Neural progenitor cell (in vitro differentiated cells): ENCODE measurements around the gene RPTOR. TPM values are rescaled to one million over a fixed set of nuclear protein-coding genes. Genes with fewer than 3 reads are reported as not detected.

Experiments
- DNase-seq: peaks from one replicate; pipeline ENCODE4 v3.0.0-alpha.2; 2016; ENCODE audit warnings: low spot score
- H2AFZ ChIP-seq: fragments of 200-600 bp; sonication (generic); replicated peaks from 2 replicates; pipeline ENCODE4 v1.6.1; 2016; ENCODE audit warnings: antibody characterized with exemption
- H3F3A ChIP-seq: fragments of 200-600 bp; sonication (generic); 2 replicates; pipeline ENCODE4 v1.6.1; 2016; ENCODE audit warnings: antibody characterized with exemption, low read depth
- H3K27ac ChIP-seq: fragments of 200-600 bp; sonication (generic); 2 replicates; pipeline ENCODE4 v1.5.1; 2016; ENCODE audit warnings: mild to moderate bottlenecking
- H3K27me3 ChIP-seq: fragments of 200-600 bp; sonication (generic); 2 replicates; pipeline ENCODE4 v1.6.1; 2016; ENCODE audit warnings: mild to moderate bottlenecking, moderate library complexity
- H3K36me3 ChIP-seq: fragments of 200-600 bp; sonication (generic); 2 replicates; pipeline ENCODE4 v1.5.1; 2016
- H3K4me1 ChIP-seq: fragments of 200-600 bp; sonication (generic); 2 replicates; pipeline ENCODE4 v1.6.1; 2016; ENCODE audit warnings: mixed run types
- H3K4me2 ChIP-seq: fragments of 200-600 bp; sonication (generic); 2 replicates; pipeline ENCODE4 v1.6.1; 2016
- H3K4me3 ChIP-seq: fragments of 200-600 bp; sonication (generic); 2 replicates; pipeline ENCODE4 v1.5.1; 2016
- H3K79me2 ChIP-seq: fragments of 200-600 bp; sonication (generic); 2 replicates; pipeline ENCODE4 v1.6.1; 2016; ENCODE audit warnings: low read depth
- H3K9ac ChIP-seq: fragments of 200-600 bp; sonication (generic); 2 replicates; pipeline ENCODE4 v1.6.1; 2016
- H3K9me3 ChIP-seq: fragments of 200-600 bp; sonication (generic); 2 replicates; pipeline ENCODE4 v1.5.1; 2016; ENCODE audit warnings: low read depth
- H4K20me1 ChIP-seq: fragments of 200-600 bp; sonication (generic); 2 replicates; pipeline ENCODE4 v1.6.1; 2016; ENCODE audit warnings: low read depth
- H3K27ac Mint-ChIP-seq: 3 replicates; pipeline ENCODE4 v1.8.0; 2021; ENCODE audit warnings: mixed read lengths
- H3K27me3 Mint-ChIP-seq: 2 replicates; pipeline ENCODE4 v1.8.0; 2022; ENCODE audit warnings: low read depth, mild to moderate bottlenecking, inconsistent platforms, moderate library complexity, mixed read lengths; ENCODE audit not compliant: insufficient read depth
- H3K36me3 Mint-ChIP-seq: 3 replicates; pipeline ENCODE4 v1.8.0; 2021; ENCODE audit warnings: mixed read lengths
- H3K4me1 Mint-ChIP-seq: 3 replicates; pipeline ENCODE4 v1.8.0; 2021; ENCODE audit warnings: mixed read lengths
- H3K4me3 Mint-ChIP-seq: 3 replicates; pipeline ENCODE4 v1.8.0; 2021; ENCODE audit warnings: mild to moderate bottlenecking, moderate library complexity, mixed read lengths
- H3K9me3 Mint-ChIP-seq: 3 replicates; pipeline ENCODE4 v1.8.0; 2020; ENCODE audit warnings: mixed read lengths
- EZH2 ChIP-seq: fragments of 200-600 bp; sonication (generic); IDR thresholded peaks from 2 replicates; pipeline ENCODE4 v1.6.1; 2017; ENCODE audit warnings: antibody characterized with exemption, mild to moderate bottlenecking, moderate library complexity
- EZH2phosphoT487 ChIP-seq: fragments of 200-600 bp; sonication (generic); IDR thresholded peaks from 2 replicates; pipeline ENCODE4 v1.6.1; 2017; ENCODE audit warnings: antibody characterized with exemption
- total RNA-seq: library from RNA; depleted of rRNA; stranded (reverse); fragments of >200 nt; gene quantifications from 2 replicates; pipeline ENCODE4 v1.2.3, GENCODE V29; 2015; ENCODE audit warnings: low replicate concordance
- TF ChIP-seq, protein P1 (sequence below): fragments of 200-600 bp; sonication (generic); IDR thresholded peaks from 2 replicates; pipeline ENCODE4 v1.5.1; 2017; ENCODE audit warnings: antibody characterized with exemption, mild to moderate bottlenecking

Gene RPTOR
- total RNA-seq, 1 donor from 2014 or later = 7.4 TPM

DNA sequence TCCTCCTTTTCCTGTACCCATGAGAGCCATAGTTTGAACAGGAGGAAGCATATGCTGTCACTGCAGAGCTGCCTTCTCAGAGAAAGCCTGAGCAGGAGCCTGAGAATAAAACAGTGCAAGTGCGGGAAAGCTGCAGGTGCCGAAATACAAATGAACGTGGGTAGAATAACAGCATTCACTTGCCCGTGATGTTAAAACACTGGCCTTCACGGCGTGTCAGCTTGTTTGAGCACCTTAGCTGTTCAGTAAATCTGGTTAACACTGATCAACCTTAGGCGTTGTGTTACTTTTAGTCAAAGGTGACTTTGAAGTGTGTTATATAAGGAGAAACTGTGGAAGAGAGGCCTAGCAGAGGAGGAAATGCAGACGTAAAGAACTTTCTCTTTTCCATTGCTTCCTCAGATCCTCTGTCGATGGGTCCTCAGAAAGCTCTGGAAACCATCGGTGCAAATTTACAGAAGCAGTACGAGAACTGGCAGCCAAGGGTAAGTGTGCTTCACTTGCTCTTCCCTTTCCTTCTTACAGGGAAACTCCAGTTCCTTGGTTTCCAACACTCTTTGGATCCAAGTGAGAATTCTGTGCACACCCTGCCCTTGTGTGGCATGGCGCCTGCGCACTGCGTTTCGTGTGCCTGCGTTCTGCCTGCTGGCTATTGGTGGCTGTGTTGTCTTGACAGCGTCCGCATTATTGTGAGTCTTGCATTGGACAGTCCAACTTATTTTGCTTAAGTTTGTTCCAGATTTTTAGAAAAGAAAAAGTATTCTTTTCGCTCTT, 98.9 kb downstream of the RPTOR start:
- Histone ChIP-seq H4K20me1 (peaks cover 15% of the 10 kb centered on the region), H3K27me3 (no peaks in the 10 kb centered on the region), H3K4me1 (no peaks in the 10 kb centered on the region), H3K9ac (no peak overlapping the region), H2AFZ (no peak overlapping the region), H3K36me3 (no peaks in the 10 kb centered on the region), H3F3A (no peaks in the 10 kb centered on the region), H3K9me3 (no peaks in the 10 kb centered on the region), H3K79me2 (peaks cover 11% of the 10 kb centered on the region), H3K4me2 (no peak overlapping the region), H3K4me3 (no peak overlapping the region), H3K27ac (no peak overlapping the region)
- Mint-ChIP-seq H3K36me3 (peaks cover 2% of the 10 kb centered on the region), H3K4me1 (peaks cover 7% of the 10 kb centered on the region), H3K27me3 (peaks cover 3% of the 10 kb centered on the region), H3K4me3 (no peak overlapping the region), H3K9me3 (no peaks in the 10 kb centered on the region), H3K27ac (no peak overlapping the region)
- TF ChIP-seq EZH2 = no peak
- TF ChIP-seq, protein P1, sequence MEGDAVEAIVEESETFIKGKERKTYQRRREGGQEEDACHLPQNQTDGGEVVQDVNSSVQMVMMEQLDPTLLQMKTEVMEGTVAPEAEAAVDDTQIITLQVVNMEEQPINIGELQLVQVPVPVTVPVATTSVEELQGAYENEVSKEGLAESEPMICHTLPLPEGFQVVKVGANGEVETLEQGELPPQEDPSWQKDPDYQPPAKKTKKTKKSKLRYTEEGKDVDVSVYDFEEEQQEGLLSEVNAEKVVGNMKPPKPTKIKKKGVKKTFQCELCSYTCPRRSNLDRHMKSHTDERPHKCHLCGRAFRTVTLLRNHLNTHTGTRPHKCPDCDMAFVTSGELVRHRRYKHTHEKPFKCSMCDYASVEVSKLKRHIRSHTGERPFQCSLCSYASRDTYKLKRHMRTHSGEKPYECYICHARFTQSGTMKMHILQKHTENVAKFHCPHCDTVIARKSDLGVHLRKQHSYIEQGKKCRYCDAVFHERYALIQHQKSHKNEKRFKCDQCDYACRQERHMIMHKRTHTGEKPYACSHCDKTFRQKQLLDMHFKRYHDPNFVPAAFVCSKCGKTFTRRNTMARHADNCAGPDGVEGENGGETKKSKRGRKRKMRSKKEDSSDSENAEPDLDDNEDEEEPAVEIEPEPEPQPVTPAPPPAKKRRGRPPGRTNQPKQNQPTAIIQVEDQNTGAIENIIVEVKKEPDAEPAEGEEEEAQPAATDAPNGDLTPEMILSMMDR = no peak
- TF ChIP-seq EZH2phosphoT487 = no peak
- no peak for DNase-seq

DNA sequence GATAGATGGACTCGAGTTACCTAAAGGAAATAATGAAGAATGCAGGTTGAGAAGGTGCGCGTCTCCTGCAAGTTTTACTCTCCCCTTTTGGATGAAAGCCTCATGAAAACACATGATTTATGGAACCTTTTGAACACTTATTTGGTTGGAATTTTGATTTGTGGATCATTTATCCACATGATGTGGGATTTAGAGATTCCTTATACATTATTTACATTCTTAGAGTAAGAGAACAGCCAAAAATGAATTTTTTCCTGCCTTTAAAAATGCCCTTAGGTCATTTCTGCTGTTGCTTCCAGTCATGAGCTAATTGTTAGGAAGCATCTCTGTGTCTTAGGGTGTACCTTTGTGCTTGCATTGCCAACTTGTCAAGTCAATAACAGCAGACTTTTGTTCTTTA, 99.9 kb downstream of the RPTOR start:
- no peak overlapping the region for H3K4me3 Mint-ChIP-seq
- peaks cover 3% of the 10 kb centered on the region for H3K27me3 Mint-ChIP-seq
- TF ChIP-seq EZH2 (no peak), EZH2phosphoT487 (no peak)
- TF ChIP-seq, protein P1 = no peak
- no peak for DNase-seq
- H3K27ac ChIP-seq = no peak overlapping the region
- H3K4me1 ChIP-seq = no peaks in the 10 kb centered on the region
- no peak overlapping the region for H3K4me2 ChIP-seq
- H3F3A ChIP-seq = no peaks in the 10 kb centered on the region
- peaks cover 18% of the 10 kb centered on the region for H3K79me2 ChIP-seq
- peaks cover 14% of the 10 kb centered on the region for H4K20me1 ChIP-seq
- H3K27ac Mint-ChIP-seq = no peak overlapping the region
- no peaks in the 10 kb centered on the region for H3K27me3 ChIP-seq
- peaks cover 13% of the 10 kb centered on the region for H3K4me1 Mint-ChIP-seq
- no peak overlapping the region for H2AFZ ChIP-seq
- H3K4me3 ChIP-seq = no peak overlapping the region
- H3K9ac ChIP-seq = no peak overlapping the region
- H3K9me3 ChIP-seq = no peaks in the 10 kb centered on the region
- H3K9me3 Mint-ChIP-seq = no peaks in the 10 kb centered on the region
- no peaks in the 10 kb centered on the region for H3K36me3 ChIP-seq
- H3K36me3 Mint-ChIP-seq = peaks cover 4% of the 10 kb centered on the region

DNA sequence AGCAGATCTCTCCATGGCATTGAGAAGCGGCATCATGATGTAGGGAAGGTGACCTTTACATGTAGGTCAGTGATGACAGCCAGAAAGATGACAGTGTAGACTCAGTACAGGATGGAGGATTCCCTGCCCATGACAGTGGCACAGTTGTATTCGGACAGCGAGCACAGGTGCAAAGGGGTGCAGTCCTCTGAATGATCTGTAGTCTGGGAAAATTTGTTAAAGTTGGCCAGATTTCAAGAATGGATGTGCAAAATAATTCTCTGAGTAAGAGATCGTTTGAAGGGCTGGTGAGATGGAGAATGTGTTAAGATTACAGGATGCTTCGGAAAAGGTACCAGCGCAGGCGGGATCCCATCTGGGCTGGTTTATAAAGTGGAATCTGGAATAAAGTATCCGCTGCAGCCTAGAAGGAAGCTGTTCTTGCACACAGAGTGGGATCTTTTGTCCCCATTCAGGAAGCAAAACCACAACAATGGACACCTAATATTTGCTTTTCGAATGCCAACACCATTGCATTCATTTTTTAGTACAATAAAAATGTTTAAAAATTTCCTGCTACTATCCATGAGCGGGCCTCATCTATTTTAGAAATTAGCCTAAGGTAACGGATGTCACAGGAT, 101.2 kb downstream of the RPTOR start:
- no peak overlapping the region for H3K4me3 ChIP-seq
- H3K79me2 ChIP-seq = peaks cover 23% of the 10 kb centered on the region
- Mint-ChIP-seq H3K27me3 (peaks cover 5% of the 10 kb centered on the region), H3K4me3 (no peak overlapping the region), H3K4me1 (peaks cover 20% of the 10 kb centered on the region), H3K27ac (no peak overlapping the region), H3K9me3 (no peaks in the 10 kb centered on the region), H3K36me3 (peaks cover 4% of the 10 kb centered on the region)
- no peak overlapping the region for H3K27ac ChIP-seq
- no peaks in the 10 kb centered on the region for H3K27me3 ChIP-seq
- H3F3A ChIP-seq = no peaks in the 10 kb centered on the region
- no peak for DNase-seq
- H2AFZ ChIP-seq = no peak overlapping the region
- no peaks in the 10 kb centered on the region for H3K9me3 ChIP-seq
- TF ChIP-seq, protein P1 = no peak
- TF ChIP-seq EZH2 (no peak), EZH2phosphoT487 (no peak)
- H4K20me1 ChIP-seq = peaks cover 19% of the 10 kb centered on the region
- H3K4me2 ChIP-seq = no peak overlapping the region
- no peak overlapping the region for H3K9ac ChIP-seq
- no peaks in the 10 kb centered on the region for H3K36me3 ChIP-seq
- H3K4me1 ChIP-seq = peaks cover 8% of the 10 kb centered on the region
